ENCODE results near the gene SGK1.

SGK1 gene

GRCh38 chr6:134317471-134318131, at the start of gene SGK1:
SGK1 (minus strand) TSS chr6:134318112; CDS start chr6:134317460, 652 bp downstream.
- no peak for DNase-seq

- DNase-seq, result no peak
Observed at GRCh38 chr6:134363323-134364039, 45.6 kb upstream of the SGK1 start.

GRCh38 chr6:134361011-134361410, 43.1 kb upstream of the SGK1 start:
- no peak for DNase-seq

- DNase-seq, result no peak
Observed at GRCh38 chr6:134359302-134359701, 41.4 kb upstream of the SGK1 start.

GRCh38 chr6:134358320-134358719, 40.4 kb upstream of the SGK1 start:
- DNase-seq, result peak; percentile 72 to 80

- DNase-seq, result no peak
Observed at GRCh38 chr6:134357022-134357487, 39.1 kb upstream of the SGK1 start.

GRCh38 chr6:134356405-134356804, 38.5 kb upstream of the SGK1 start:
- DNase-seq, result no peak

- DNase-seq, result no peak
Observed at GRCh38 chr6:134352786-134353480, 35.0 kb upstream of the SGK1 start.

GRCh38 chr6:134351615-134352474, 33.9 kb upstream of the SGK1 start:
- no peak for DNase-seq

GRCh38 chr6:134347885-134348805, 30.2 kb upstream of the SGK1 start:
- no peak for DNase-seq

- no peak for DNase-seq
Observed at GRCh38 chr6:134346932-134347545, 29.1 kb upstream of the SGK1 start.

GRCh38 chr6:134345789-134346188, 27.9 kb upstream of the SGK1 start:
- no peak for DNase-seq

GRCh38 chr6:134343066-134343465, 25.2 kb upstream of the SGK1 start:
- DNase-seq, result no peak

- DNase-seq, result no peak
Observed at GRCh38 chr6:134341999-134342567, 24.2 kb upstream of the SGK1 start.

- DNase-seq, result peak; percentile 76 to 80
Observed at GRCh38 chr6:134340179-134340975, 22.5 kb upstream of the SGK1 start.

- no peak for DNase-seq
Observed at GRCh38 chr6:134339216-134339615, 21.3 kb upstream of the SGK1 start.

GRCh38 chr6:134331256-134331655, 13.3 kb upstream of the SGK1 start:
- DNase-seq, result no peak

- DNase-seq, result no peak
Observed at GRCh38 chr6:134330555-134330954, 12.6 kb upstream of the SGK1 start.

GRCh38 chr6:134328792-134329191, 10.9 kb upstream of the SGK1 start:
- no peak for DNase-seq

GRCh38 chr6:134328138-134328537, 10.2 kb upstream of the SGK1 start:
- no peak for DNase-seq

All from AML-193 (cell line).